Dendritic cell treated with granulocyte-macrophage colony-stimulating factor and Interleukin-4, amounts not matched to agents 40 ng/mL and 50 ng/mL, for 4 days (primary cell): Measurements from ENCODE around the gene ID4.

Experiments used
- H3K27ac Mint-ChIP-seq: one replicate; pipeline ENCODE4 v1.8.0; 2022; ENCODE audit warnings: mild to moderate bottlenecking, mixed read lengths
- H3K27me3 Mint-ChIP-seq: one replicate; pipeline ENCODE4 v1.8.0; 2022; ENCODE audit warnings: mild to moderate bottlenecking, mixed read lengths
- H3K36me3 Mint-ChIP-seq: one replicate; pipeline ENCODE4 v1.8.0; 2022; ENCODE audit warnings: low read depth, mixed read lengths
- H3K4me1 Mint-ChIP-seq: one replicate; pipeline ENCODE4 v1.8.0; 2022; ENCODE audit warnings: low read depth, mixed read lengths
- H3K4me3 Mint-ChIP-seq: one replicate; pipeline ENCODE4 v1.8.0; 2022; ENCODE audit warnings: mild to moderate bottlenecking, moderate library complexity, mixed read lengths
- H3K9me3 Mint-ChIP-seq: one replicate; pipeline ENCODE4 v1.8.0; 2022; ENCODE audit warnings: mixed read lengths
- intact Hi-C: fragments of 100-400 bp; cut with micrococcal nuclease; formaldehyde crosslinking; loops from one replicate; pipeline ENCODE4 v1.15.0; 2022

ID4 gene

GRCh38 chr6:19857703-19858102 lies 20.5 kb downstream of the ID4 start:
- Mint-ChIP-seq H3K27ac (no peak overlapping the region), H3K27me3 (no peaks in the 10 kb centered on the region), H3K36me3 (no peaks in the 10 kb centered on the region), H3K4me1 (no peaks in the 10 kb centered on the region), H3K4me3 (no peak overlapping the region), H3K9me3 (no peaks in the 10 kb centered on the region)
- intact Hi-C loops, result no loop called here

GRCh38 chr6:19860235-19860877 lies 23.2 kb downstream of the ID4 start:
- H3K36me3 Mint-ChIP-seq, result no peaks in the 10 kb centered on the region
- no peak overlapping the region for H3K27ac Mint-ChIP-seq
- no peaks in the 10 kb centered on the region for H3K9me3 Mint-ChIP-seq
- no peak overlapping the region for H3K4me3 Mint-ChIP-seq
- H3K4me1 Mint-ChIP-seq, result no peaks in the 10 kb centered on the region
- H3K27me3 Mint-ChIP-seq, result no peaks in the 10 kb centered on the region
- intact Hi-C loops, result no loop called here

GRCh38 chr6:19864285-19864684 lies 27.1 kb downstream of the ID4 start:
- Mint-ChIP-seq H3K9me3 (no peaks in the 10 kb centered on the region), H3K27me3 (no peaks in the 10 kb centered on the region), H3K4me3 (no peak overlapping the region), H3K27ac (no peak overlapping the region), H3K4me1 (no peaks in the 10 kb centered on the region), H3K36me3 (no peaks in the 10 kb centered on the region)
- intact Hi-C loops, result no loop called here

- Mint-ChIP-seq H3K9me3 (no peaks in the 10 kb centered on the region), H3K27ac (no peak overlapping the region), H3K27me3 (no peaks in the 10 kb centered on the region), H3K4me3 (no peak overlapping the region), H3K4me1 (no peaks in the 10 kb centered on the region), H3K36me3 (no peaks in the 10 kb centered on the region)
- intact Hi-C loops, result no loop called here
These were observed 28.0 kb downstream of the ID4 start for GRCh38 chr6:19865178-19865577.

GRCh38 chr6:19866173-19866984 lies 29.2 kb downstream of the ID4 start:
- Mint-ChIP-seq H3K4me1 (no peaks in the 10 kb centered on the region), H3K36me3 (no peaks in the 10 kb centered on the region), H3K9me3 (no peaks in the 10 kb centered on the region), H3K4me3 (no peak overlapping the region), H3K27me3 (no peaks in the 10 kb centered on the region), H3K27ac (no peak overlapping the region)
- intact Hi-C loops, result no loop called here

GRCh38 chr6:19866985-19867627 lies 29.9 kb downstream of the ID4 start:
- H3K27me3 Mint-ChIP-seq, result no peaks in the 10 kb centered on the region

GRCh38 chr6:19869464-19869863 lies 32.3 kb downstream of the ID4 start:
- intact Hi-C loops, result no loop called here
- no peaks in the 10 kb centered on the region for H3K36me3 Mint-ChIP-seq
- no peaks in the 10 kb centered on the region for H3K9me3 Mint-ChIP-seq
- no peaks in the 10 kb centered on the region for H3K4me1 Mint-ChIP-seq
- H3K4me3 Mint-ChIP-seq, result no peak overlapping the region
- H3K27me3 Mint-ChIP-seq, result no peaks in the 10 kb centered on the region
- H3K27ac Mint-ChIP-seq, result no peak overlapping the region

More at GRCh38 chr6:19866985-19867627, 29.9 kb downstream of the ID4 start:
- no peaks in the 10 kb centered on the region for H3K4me1 Mint-ChIP-seq
- H3K4me3 Mint-ChIP-seq, result no peak overlapping the region
- no peak overlapping the region for H3K27ac Mint-ChIP-seq
- H3K36me3 Mint-ChIP-seq, result no peaks in the 10 kb centered on the region
- intact Hi-C loops, result no loop called here
- H3K9me3 Mint-ChIP-seq, result no peaks in the 10 kb centered on the region

GRCh38 chr6:19870322-19870721 lies 33.2 kb downstream of the ID4 start:
- Mint-ChIP-seq H3K9me3 (no peaks in the 10 kb centered on the region), H3K27ac (no peak overlapping the region), H3K27me3 (no peaks in the 10 kb centered on the region), H3K4me3 (no peak overlapping the region), H3K4me1 (no peaks in the 10 kb centered on the region), H3K36me3 (no peaks in the 10 kb centered on the region)
- intact Hi-C loops, result no loop called here

- no peaks in the 10 kb centered on the region for H3K9me3 Mint-ChIP-seq
- no peak overlapping the region for H3K27ac Mint-ChIP-seq
- H3K4me1 Mint-ChIP-seq, result no peaks in the 10 kb centered on the region
These were observed 35.9 kb downstream of the ID4 start for GRCh38 chr6:19873031-19873430.

GRCh38 chr6:19876672-19877071 lies 39.5 kb downstream of the ID4 start:
- intact Hi-C loops, result no loop called here
- Mint-ChIP-seq H3K27me3 (no peaks in the 10 kb centered on the region), H3K9me3 (no peaks in the 10 kb centered on the region), H3K27ac (no peak overlapping the region), H3K36me3 (no peaks in the 10 kb centered on the region), H3K4me3 (no peak overlapping the region), H3K4me1 (no peaks in the 10 kb centered on the region)

More at GRCh38 chr6:19873031-19873430, 35.9 kb downstream of the ID4 start:
- intact Hi-C loops, result no loop called here
- H3K27me3 Mint-ChIP-seq, result no peaks in the 10 kb centered on the region
- H3K4me3 Mint-ChIP-seq, result no peak overlapping the region
- no peaks in the 10 kb centered on the region for H3K36me3 Mint-ChIP-seq

GRCh38 chr6:19879663-19880062 lies 42.5 kb downstream of the ID4 start:
- Mint-ChIP-seq H3K27ac (no peak overlapping the region), H3K27me3 (no peaks in the 10 kb centered on the region), H3K9me3 (no peaks in the 10 kb centered on the region), H3K36me3 (no peaks in the 10 kb centered on the region), H3K4me3 (no peak overlapping the region), H3K4me1 (no peaks in the 10 kb centered on the region)
- intact Hi-C loops, result no loop called here

- intact Hi-C loops, result no loop called here
- Mint-ChIP-seq H3K27me3 (no peaks in the 10 kb centered on the region), H3K27ac (no peak overlapping the region), H3K4me1 (no peaks in the 10 kb centered on the region), H3K9me3 (no peaks in the 10 kb centered on the region), H3K4me3 (no peak overlapping the region), H3K36me3 (no peaks in the 10 kb centered on the region)
These were observed 42.9 kb downstream of the ID4 start for GRCh38 chr6:19880066-19880465.

GRCh38 chr6:19891451-19891850 lies 54.3 kb downstream of the ID4 start:
- Mint-ChIP-seq H3K27ac (no peak overlapping the region), H3K4me1 (no peaks in the 10 kb centered on the region), H3K27me3 (no peaks in the 10 kb centered on the region), H3K4me3 (no peak overlapping the region), H3K36me3 (no peaks in the 10 kb centered on the region), H3K9me3 (peaks cover 9% of the 10 kb centered on the region)
- intact Hi-C loops, result no loop called here
